A549 (cell line): ENCODE results near the gene PAM. TPM values are rescaled to one million over a fixed set of nuclear protein-coding genes. Genes with fewer than 3 reads are reported as not detected.

Experiments
- ATAC-seq, 2 experiments: fragments of 200-7000 bp in 1 of 2; fragments of >200 bp in 1 of 2; cut with Nextera tagmentation in 1 of 2; cut with Tn5 transposase in 1 of 2; 3 replicates each; pipeline versions ENCODE4 v1.8.0 to v1.9.1; 2018 to 2020; ENCODE audit warnings: mild to moderate bottlenecking in 1 of 2, moderate library complexity in 1 of 2
- CTCF ChIA-PET: fragments of 300-600 bp; sonication (Branson Sonifier 250); formaldehyde crosslinking; extraction: SDS; loops from one replicate; lab custom pipeline; 2021; ENCODE audit warnings: antibody characterized with exemption, inconsistent platforms; lab: Yijun Ruan, JAX
- POLR2A ChIA-PET: fragments of 350-600 bp; formaldehyde crosslinking; extraction: SDS; loops from one replicate; lab custom pipeline; 2021; ENCODE audit warnings: antibody characterized with exemption, inconsistent platforms; lab: Yijun Ruan, JAX
- DNase-seq, 2 experiments: peaks; one replicate each; pipeline versions ENCODE4 v3.0.0 to v3.0.0-alpha.2; 2011 to 2016; ENCODE audit warnings: low read depth in 1 of 2, low spot score in 1 of 2
- FAIRE-seq: peaks from 2 replicates; lab custom pipeline; 2011; peaks lifted over from hg19 to GRCh38; lab: Jason Lieb, UNC
- H3K27ac ChIP-seq, 2 experiments: fragments of >200 bp; sonication (Bioruptor Twin); formaldehyde crosslinking; 3 replicates each; pipeline ENCODE4 v1.5.1; 2016 to 2017
- H3K4me1 ChIP-seq: fragments of >200 bp; sonication (Bioruptor Twin); formaldehyde crosslinking; 3 replicates; pipeline ENCODE4 v1.6.1; 2016
- H3K4me2 ChIP-seq: fragments of >200 bp; sonication (Bioruptor Twin); formaldehyde crosslinking; 3 replicates; pipeline ENCODE4 v1.6.1; 2016
- H3K4me3 ChIP-seq: fragments of >200 bp; sonication (Bioruptor Twin); formaldehyde crosslinking; 3 replicates; pipeline ENCODE4 v1.5.1; 2016
- H3K9me3 ChIP-seq: fragments of >200 bp; sonication (Bioruptor Twin); formaldehyde crosslinking; 3 replicates; pipeline ENCODE4 v1.6.1; 2016
- ATOH8 ChIP-seq: fragments of 250-450 bp; sonication (Bioruptor Pico); IDR thresholded peaks from 2 replicates; pipeline ENCODE4 v1.5.0; 2020; ENCODE audit warnings: low read depth, mild to moderate bottlenecking, moderate library complexity
- BCL3 ChIP-seq: fragments of >200 bp; sonication (Bioruptor Twin); formaldehyde crosslinking; IDR thresholded peaks from 3 replicates; pipeline ENCODE4 v1.6.1; 2016
- BHLHE40 ChIP-seq: IDR thresholded peaks from 2 replicates; pipeline ENCODE4 v1.6.1; 2012; ENCODE audit warnings: low read depth, low read length, inconsistent platforms
- CBX8 ChIP-seq: fragments of 200-600 bp; sonication (generic); IDR thresholded peaks from 2 replicates; pipeline ENCODE4 v1.6.1; 2016
- CEBPB ChIP-seq, 2 experiments: fragments of >200 bp in 1 of 2; sonication (Bioruptor Twin) in 1 of 2; formaldehyde crosslinking in 1 of 2; IDR thresholded peaks; 2 replicates each; pipeline ENCODE4 v1.6.1; 2012 to 2016
- CTCF ChIP-seq: fragments of >200 bp; sonication (Bioruptor Twin); formaldehyde crosslinking; IDR thresholded peaks from 3 replicates; pipeline ENCODE4 v1.5.1; 2016
- EHF ChIP-seq: fragments of 250-450 bp; sonication (Bioruptor Pico); IDR thresholded peaks from 2 replicates; pipeline ENCODE4 v1.5.0; 2020; ENCODE audit warnings: mild to moderate bottlenecking
- ELK1 ChIP-seq: fragments of 150-350 bp; IDR thresholded peaks from 2 replicates; pipeline ENCODE4 v1.6.1; 2014; ENCODE audit warnings: low read depth, mild to moderate bottlenecking, low read length
- FOSB ChIP-seq: fragments of 250-450 bp; sonication (Bioruptor Pico); IDR thresholded peaks from 2 replicates; pipeline ENCODE4 v1.5.0; 2020; ENCODE audit warnings: mild to moderate bottlenecking, moderate library complexity
- FOXS1 ChIP-seq: fragments of 250-450 bp; sonication (Bioruptor Pico); IDR thresholded peaks from 2 replicates; pipeline ENCODE4 v1.5.0; 2020; ENCODE audit warnings: mild to moderate bottlenecking, moderate library complexity
- GATA3 ChIP-seq: IDR thresholded peaks from 2 replicates; pipeline ENCODE4 v1.6.1; 2012; ENCODE audit warnings: borderline replicate concordance
- HEYL ChIP-seq: fragments of 250-450 bp; sonication (Bioruptor Pico); IDR thresholded peaks from 2 replicates; pipeline ENCODE4 v1.8.0; 2021; ENCODE audit warnings: mild to moderate bottlenecking, moderate library complexity
- JUNB ChIP-seq: fragments of >200 bp; sonication (Bioruptor Twin); formaldehyde crosslinking; IDR thresholded peaks from 2 replicates; pipeline ENCODE4 v1.6.1; 2016
- KDM1A ChIP-seq: fragments of 200-600 bp; sonication (generic); IDR thresholded peaks from 2 replicates; pipeline ENCODE4 v1.6.1; 2016; ENCODE audit warnings: low read depth, mild to moderate bottlenecking
- KDM5A ChIP-seq: fragments of 200-600 bp; sonication (generic); IDR thresholded peaks from 2 replicates; pipeline ENCODE4 v1.6.1; 2016; ENCODE audit warnings: antibody characterized with exemption, mild to moderate bottlenecking
- MAZ ChIP-seq: fragments of 150-350 bp; IDR thresholded peaks from 2 replicates; pipeline ENCODE4 v1.6.1; 2014; ENCODE audit warnings: antibody characterized with exemption, low read depth, low read length, borderline replicate concordance
- POLR2A ChIP-seq: IDR thresholded peaks from 2 replicates; pipeline ENCODE4 v1.6.1; 2012; ENCODE audit warnings: mild to moderate bottlenecking, low read length
- POLR2AphosphoS2 ChIP-seq: conservative IDR thresholded peaks from 2 replicates; pipeline ENCODE4 v1.6.1; 2012; ENCODE audit warnings: low read length, improper control_type of control experiment, inconsistent platforms
- REST ChIP-seq: fragments of 200-600 bp; sonication (generic); IDR thresholded peaks from 2 replicates; pipeline ENCODE4 v1.6.1; 2016; ENCODE audit warnings: antibody characterized with exemption, mild to moderate bottlenecking, moderate library complexity
- ZSCAN20 ChIP-seq: fragments of 250-450 bp; sonication (Bioruptor Pico); IDR thresholded peaks from 2 replicates; pipeline ENCODE4 v1.8.0; 2022; ENCODE audit warnings: mild to moderate bottlenecking, moderate library complexity
- WGBS: methylation state at CpG from one replicate; pipeline ENCODE4 v1.1.6; 2017; ENCODE audit errors: missing lambda C conversion rate; 5-methylcytosine and 5-hydroxymethylcytosine counted together
- polyA plus RNA-seq, 4 experiments: library from polyadenylated mRNA; depleted of rRNA in 3 of 4; stranded (reverse); fragments of >200 nt; fragmentation: RNase III in 1 of 4; extraction: RNeasy Plus Mini Kit Qiagen cat#74134 plus additional on column Dnase treatment in 1 of 4; gene quantifications; 2 replicates in 3 of 4; 3 replicates in 1 of 4; pipeline ENCODE4 v1.2.3, GENCODE V29; 2011 to 2017

The PAM gene
- polyA plus RNA-seq, 2 of the 4 experiments (the other 2 are of a cell fraction), result 21.5 to 25.1 TPM

- POLR2A ChIA-PET, result no interaction called here
These were observed 103.1 kb downstream of the PAM start for GRCh38 chr5:102858221-102858620.

More at GRCh38 chr5:102858221-102858620, 103.1 kb downstream of the PAM start:
- H3K27ac ChIP-seq, result no peak overlapping the region
- no peaks in the 10 kb centered on the region for H3K4me1 ChIP-seq
- FAIRE-seq, result no peak
- H3K9me3 ChIP-seq, result no peaks in the 10 kb centered on the region
- no peak for TF ChIP-seq JUNB
- no peak for TF ChIP-seq BHLHE40
- no peak for TF ChIP-seq MAZ
- no peak for TF ChIP-seq BCL3
- no peak for TF ChIP-seq REST
- TF ChIP-seq CEBPB (IDR thresholded peaks at IDR 0.05), result no peak
- no peak for TF ChIP-seq CTCF
- no peak for TF ChIP-seq HEYL
- TF ChIP-seq KDM5A, result no peak
- TF ChIP-seq ATOH8 (CRISPR knock-in tag), result no peak
- TF ChIP-seq POLR2AphosphoS2, result no peak
- TF ChIP-seq EHF (CRISPR knock-in tag), result no peak
- no peak for TF ChIP-seq ZSCAN20 (CRISPR knock-in tag)
- TF ChIP-seq POLR2A, result no peak
- no peak for TF ChIP-seq CBX8
- no peak for TF ChIP-seq ELK1
- TF ChIP-seq KDM1A, result no peak
- TF ChIP-seq FOSB (CRISPR knock-in tag), result no peak
- no peak for TF ChIP-seq GATA3
- no peak for TF ChIP-seq FOXS1 (CRISPR knock-in tag)
- H3K4me2 ChIP-seq, result no peak overlapping the region
- H3K4me3 ChIP-seq, result no peak overlapping the region
- peak in 1 of 2 experiments; percentile 24 for DNase-seq
- 0 out of 6 replicates have a peak, but pooled peaks of 1 of the 2 experiments have one; percentile 30 for ATAC-seq
- CTCF ChIA-PET, result no interaction called here
- WGBS, result 40% methylated on average over 1 of the region's 1 CpG
